Right lobe of liver (tissue), 6 donors: ENCODE results near the gene TNFRSF25. TPM values are rescaled to one million over a fixed set of nuclear protein-coding genes. Genes with fewer than 3 reads are reported as not detected.
A peak's percentile ranks its signal among the peaks of the same experiment; 100 is the strongest.
"Not testable (repeated sequence)": the region's sequence is repeated elsewhere in the genome, so short reads cannot be mapped to it uniquely, and the experiment has no call there.

Source experiments
- ATAC-seq, 4 donors: fragments of 200-7000 bp; cut with Tn5 transposase; one replicate each; pipeline ENCODE4 v1.9.1; 2020; ENCODE audit warnings: mild to moderate bottlenecking in 4 of 4, moderate library complexity in 4 of 4
- DNase-seq, 3 donors: peaks; one replicate each; pipeline ENCODE4 v3.0.0-alpha.2; 2020
- H3K27ac ChIP-seq, 3 donors: fragments of 200-600 bp; one replicate each; pipeline ENCODE4 v1.8.0; 2022
- H3K27me3 ChIP-seq, 2 donors: fragments of 200-600 bp; one replicate each; pipeline ENCODE4 v1.8.0; 2022
- H3K36me3 ChIP-seq, 4 donors: fragments of 200-600 bp; sonication (generic) in 1 of 4; one replicate each; pipeline versions ENCODE4 v1.5.1 to v1.8.0; 2017 to 2022; ENCODE audit warnings: control low read depth in 1 of 4
- H3K4me1 ChIP-seq, 4 donors: fragments of 200-600 bp; sonication (generic) in 1 of 4; one replicate each; pipeline versions ENCODE4 v1.5.1 to v1.8.0; 2017 to 2022; ENCODE audit warnings: control low read depth in 1 of 4
- H3K4me3 ChIP-seq, 3 donors: fragments of 200-600 bp; one replicate each; pipeline ENCODE4 v1.8.0; 2022
- H3K9me3 ChIP-seq, 4 donors: fragments of 200-600 bp; sonication (generic) in 1 of 4; one replicate each; pipeline versions ENCODE4 v1.5.1 to v1.8.0; 2017 to 2022; ENCODE audit warnings: control low read depth in 1 of 4
- POLR2A ChIP-seq: fragments of 450-650 bp; IDR thresholded peaks from one replicate; pipeline ENCODE4 v1.6.1; 2017; ENCODE audit warnings: antibody characterized with exemption, mild to moderate bottlenecking
- WGBS: methylation state at CpG from one replicate; pipeline ENCODE4 v1.1.6; 2018; ENCODE audit warnings: low coverage, low lambda C conversion rate; ENCODE audit not compliant: insufficient coverage; ENCODE audit errors: missing lambda C conversion rate; 5-methylcytosine and 5-hydroxymethylcytosine counted together
- intact Hi-C, 2 donors: fragments of 100-400 bp; cut with DNase I; formaldehyde crosslinking; loops; one replicate each; pipeline versions ENCODE4 v1.11.2 to v1.14.1; 2022
- total RNA-seq, 6 experiments: library from RNA; depleted of rRNA in 2 of 6; stranded (reverse); fragments of >200 nt in 2 of 6; fragmentation: NEBNext Ultra II Directional in 3 of 6; extraction: Animal tissue kit (Norgen Biotek cat#: 25700) in 3 of 6; gene quantifications; one replicate each; pipeline versions ENCODE4 v1.1.0 to v1.2.4, GENCODE V29; 2016 to 2023
- TF ChIP-seq, protein P1 (sequence below), 4 donors: fragments of 200-600 bp in 3 of 4; fragments of 450-650 bp in 1 of 4; IDR thresholded peaks; one replicate each; pipeline versions ENCODE4 v1.5.1 to v1.8.0; 2016 to 2022; ENCODE audit warnings: antibody characterized with exemption in 4 of 4, mild to moderate bottlenecking in 2 of 4
- donor health status: DM: no; HTN: yes; CAD: no.
- donor health status: DM: no; HTN: no; CAD: no.
- donor health status: DM: no; HTN: no; CAD: no.
- donor health status: DM: no; HTN: yes; CAD: no.
- donor health status: DM: no; HTN: yes; CAD: no.

The TNFRSF25 gene
- total RNA-seq, 6 experiments from 2014 or later, result 1.1 to 3.2 (median 2.1) TPM

DNA sequence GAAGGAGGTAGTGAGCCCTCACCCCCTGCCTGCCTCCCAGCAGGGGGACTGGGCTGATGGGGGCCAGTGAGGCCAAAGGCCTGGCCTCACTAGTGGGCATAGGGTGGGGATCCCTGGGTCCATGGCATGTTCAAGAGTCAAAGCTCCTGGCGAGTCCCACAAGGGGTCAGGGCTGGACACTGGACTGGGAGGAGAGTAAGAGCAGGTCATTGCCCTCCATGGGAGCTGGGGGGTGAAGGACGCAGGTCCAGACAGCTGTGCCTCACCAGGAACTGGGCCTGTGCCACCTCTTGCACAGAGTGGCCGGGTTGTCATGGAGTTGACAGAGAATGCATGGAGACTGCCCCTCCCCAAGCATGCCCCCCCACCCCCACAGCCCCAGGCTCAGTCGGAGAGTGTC, 20.0 kb downstream of the TNFRSF25 start:
- peaks cover 0 to 37% (median 11%) of the 10 kb centered on the region in 4 donors for H3K4me1 ChIP-seq
- H3K36me3 ChIP-seq, intact Hi-C loops, H3K4me3 ChIP-seq, H3K27me3 ChIP-seq, H3K9me3 ChIP-seq: not testable (repeated sequence)
- DNase-seq (peak; percentile 86 to 94 (median 93)), ATAC-seq (peak; percentile 57 to 71 (median 67))
- TF ChIP-seq, protein P1, sequence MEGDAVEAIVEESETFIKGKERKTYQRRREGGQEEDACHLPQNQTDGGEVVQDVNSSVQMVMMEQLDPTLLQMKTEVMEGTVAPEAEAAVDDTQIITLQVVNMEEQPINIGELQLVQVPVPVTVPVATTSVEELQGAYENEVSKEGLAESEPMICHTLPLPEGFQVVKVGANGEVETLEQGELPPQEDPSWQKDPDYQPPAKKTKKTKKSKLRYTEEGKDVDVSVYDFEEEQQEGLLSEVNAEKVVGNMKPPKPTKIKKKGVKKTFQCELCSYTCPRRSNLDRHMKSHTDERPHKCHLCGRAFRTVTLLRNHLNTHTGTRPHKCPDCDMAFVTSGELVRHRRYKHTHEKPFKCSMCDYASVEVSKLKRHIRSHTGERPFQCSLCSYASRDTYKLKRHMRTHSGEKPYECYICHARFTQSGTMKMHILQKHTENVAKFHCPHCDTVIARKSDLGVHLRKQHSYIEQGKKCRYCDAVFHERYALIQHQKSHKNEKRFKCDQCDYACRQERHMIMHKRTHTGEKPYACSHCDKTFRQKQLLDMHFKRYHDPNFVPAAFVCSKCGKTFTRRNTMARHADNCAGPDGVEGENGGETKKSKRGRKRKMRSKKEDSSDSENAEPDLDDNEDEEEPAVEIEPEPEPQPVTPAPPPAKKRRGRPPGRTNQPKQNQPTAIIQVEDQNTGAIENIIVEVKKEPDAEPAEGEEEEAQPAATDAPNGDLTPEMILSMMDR (IDR thresholded peaks at IDR 0.05), result peak in 1 of 4 donors; percentile 17
- peak overlapping the region in 1 of 3 donors; percentile 80 for H3K27ac ChIP-seq
- 20% methylated on average over 1 of the region's 4 CpGs for WGBS

DNA sequence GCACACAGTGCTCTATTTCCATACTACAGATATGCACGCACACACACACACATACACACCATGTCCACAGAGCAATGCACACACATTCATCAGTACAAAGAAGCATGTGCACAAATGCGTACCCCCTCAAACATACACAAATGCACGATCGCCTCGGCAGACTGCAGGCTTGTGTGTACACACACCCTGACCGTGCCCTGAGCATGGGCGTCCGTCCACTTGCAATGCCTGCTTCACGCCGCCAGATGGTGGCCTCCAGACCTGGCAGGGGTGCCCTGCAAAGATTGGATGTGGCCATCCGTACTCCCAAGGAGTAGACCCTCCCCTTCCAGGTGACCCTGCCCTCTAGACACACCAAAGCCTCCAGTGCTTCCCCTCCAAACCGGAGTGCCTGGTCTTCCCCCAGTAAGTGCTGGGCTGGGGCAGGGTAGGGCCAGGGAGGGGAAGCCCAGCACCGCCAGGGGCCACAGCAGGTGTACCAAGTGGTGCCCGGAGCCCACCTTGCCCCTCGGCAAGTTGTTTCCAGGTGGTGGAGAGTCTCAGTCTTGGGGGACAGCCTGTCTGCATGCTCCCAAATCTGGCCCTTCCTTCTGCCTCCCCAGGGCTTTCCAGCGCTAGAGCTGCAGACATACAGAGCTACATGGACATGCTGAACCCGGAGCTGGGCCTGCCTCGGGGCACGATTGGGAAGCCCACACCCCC, 20.8 kb downstream of the TNFRSF25 start:
- no peaks in the 10 kb centered on the region for H3K27me3 ChIP-seq
- no peaks in the 10 kb centered on the region for H3K9me3 ChIP-seq
- DNase-seq (peak; percentile 80 to 87 (median 86)), ATAC-seq (peak; percentile 49 to 56 (median 53))
- WGBS, result 6% methylated on average over 11 of the region's 19 CpGs
- no peaks in the 10 kb centered on the region for H3K36me3 ChIP-seq
- peaks cover 0 to 31% (median 11%) of the 10 kb centered on the region in 4 donors for H3K4me1 ChIP-seq
- H3K4me3 ChIP-seq, result no peak overlapping the region
- intact Hi-C loops, result no loop called here
- TF ChIP-seq, protein P1 (IDR thresholded peaks at IDR 0.05), result peak; percentile 71 to 85 (median 76)
- TF ChIP-seq POLR2A, result no peak
- peak overlapping the region in 1 of 3 donors; percentile 33 for H3K27ac ChIP-seq

DNA sequence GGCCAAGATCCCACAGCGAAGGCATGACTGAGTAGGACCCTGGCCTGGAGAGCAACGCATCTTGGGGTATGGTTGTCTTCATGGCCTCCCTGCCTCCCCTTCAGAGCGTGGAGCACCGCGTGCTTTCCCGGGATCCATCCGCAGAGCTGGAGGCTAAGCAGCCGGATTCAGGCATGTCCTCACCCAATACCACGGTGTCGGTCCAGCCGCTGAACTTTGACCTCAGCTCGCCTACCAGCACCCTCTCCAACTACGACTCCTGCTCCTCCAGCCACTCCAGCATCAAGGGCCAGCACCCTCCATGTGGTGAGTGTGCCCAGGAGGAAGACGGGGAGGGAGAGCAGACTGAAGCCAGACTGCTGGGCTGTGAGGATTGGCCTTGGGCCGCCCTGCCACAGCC, 21.6 kb downstream of the TNFRSF25 start:
- H3K27me3 ChIP-seq, result no peaks in the 10 kb centered on the region
- no peak overlapping the region for H3K27ac ChIP-seq
- no peak overlapping the region for H3K4me3 ChIP-seq
- H3K4me1 ChIP-seq, result peaks cover 0 to 25% (median 11%) of the 10 kb centered on the region in 4 donors
- no peak for ATAC-seq
- no peaks in the 10 kb centered on the region for H3K9me3 ChIP-seq
- 43% methylated on average over 5 of the region's 15 CpGs for WGBS
- intact Hi-C loops, result no loop called here
- DNase-seq, result peak in 1 of 3 donors; percentile 49
- no peaks in the 10 kb centered on the region for H3K36me3 ChIP-seq
- TF ChIP-seq POLR2A, result no peak
- TF ChIP-seq, protein P1 (IDR thresholded peaks at IDR 0.05), result no peak

DNA sequence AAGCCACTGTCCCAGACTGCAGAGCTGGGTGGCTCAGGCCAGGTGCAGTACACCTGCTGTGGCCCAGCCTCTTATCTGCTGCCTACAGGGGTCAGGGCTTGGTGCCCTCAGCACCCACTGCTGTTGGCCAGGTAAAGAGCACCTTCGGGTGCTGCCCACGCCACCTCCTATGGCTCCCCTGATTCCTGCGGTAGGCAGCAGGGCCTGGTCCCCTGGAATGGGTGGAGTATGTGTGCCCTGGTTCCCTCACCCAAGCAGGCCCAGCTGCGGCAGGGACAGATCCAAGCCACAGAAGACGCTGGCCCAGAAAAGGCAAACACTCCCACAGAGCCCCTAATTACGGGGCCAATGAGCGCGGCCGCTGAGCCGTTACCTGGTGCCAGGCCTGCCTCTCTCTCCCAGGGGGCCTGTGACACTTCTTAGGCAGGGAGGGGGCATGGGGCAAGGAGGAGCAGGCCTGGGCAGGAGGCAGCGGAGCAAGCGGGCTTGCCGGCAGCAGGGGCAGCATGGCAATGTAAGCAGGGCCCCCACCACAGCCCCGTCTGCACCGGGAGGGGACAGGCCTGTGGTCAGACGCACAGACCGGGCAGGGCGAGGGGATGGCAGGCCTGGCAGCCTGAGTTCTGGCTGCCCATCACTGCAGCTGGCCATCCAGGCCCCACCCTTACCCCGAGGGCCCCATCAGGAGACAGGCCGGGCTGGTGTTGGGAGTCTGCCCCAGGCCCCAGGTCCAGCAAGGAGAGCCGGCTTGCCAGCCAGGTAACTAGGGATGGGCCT, 22.4 kb downstream of the TNFRSF25 start:
- TF ChIP-seq POLR2A, result no peak
- TF ChIP-seq, protein P1 (IDR thresholded peaks at IDR 0.05), result no peak
- no peak for ATAC-seq
- no peaks in the 10 kb centered on the region for H3K27me3 ChIP-seq
- H3K27ac ChIP-seq, result no peak overlapping the region
- no peaks in the 10 kb centered on the region for H3K9me3 ChIP-seq
- no CpG with 5 or more reads among the region's 21 CpGs for WGBS
- DNase-seq, result peak in 1 of 3 donors; percentile 40
- peaks cover 0 to 30% (median 11%) of the 10 kb centered on the region in 4 donors for H3K4me1 ChIP-seq
- no peak overlapping the region for H3K4me3 ChIP-seq
- H3K36me3 ChIP-seq, result no peaks in the 10 kb centered on the region
- intact Hi-C loops, result no loop called here
